ENCODE data around the gene OR6C74. TPM values are rescaled to one million over a fixed set of nuclear protein-coding genes. Genes with fewer than 3 reads are reported as not detected.

The OR6C74 gene
- total RNA-seq (2021): not detected in 2 replicates
- long read RNA-seq: 0 reads

GRCh38 chr12:55244309-55244708 is at the start of gene OR6C74:
OR6C74 (plus strand) TSS chr12:55244609; CDS start chr12:55247288, 2,679 bp downstream.
- Histone ChIP-seq H3K79me2 (ENCODE audit: insufficient read depth, low read length) (no peaks in the 10 kb centered on the region), H3K18ac (ENCODE audit: insufficient read length, low read depth, low read length) (no peak within 1 kb of the TSS), H2AK5ac (ENCODE audit: insufficient read length, low read length) (no peak within 1 kb of the TSS), H4K5ac (ENCODE audit: insufficient read length, low read depth, low read length) (no peak within 1 kb of the TSS), H3K27ac (ENCODE audit: insufficient read length, low read depth, low read length) (no peak within 1 kb of the TSS), H2BK15ac (ENCODE audit: low read depth, low read length) (no peak within 1 kb of the TSS), H2BK12ac (ENCODE audit: insufficient read length, low read depth, low read length) (no peak within 1 kb of the TSS), H3K23ac (ENCODE audit: insufficient read length, low read depth, low read length) (no peak within 1 kb of the TSS), H3K9me3 (ENCODE audit: control insufficient read depth, low read depth, low read length) (no peaks in the 10 kb centered on the region), H3K27me3 (ENCODE audit: insufficient read depth, low read length) (no peaks in the 10 kb centered on the region), H3K23me2 (ENCODE audit: insufficient read length, low read depth, low read length, poor library complexity, severe bottlenecking) (no peaks in the 10 kb centered on the region), H3K79me1 (ENCODE audit: insufficient read depth, low read depth, low read length, poor library complexity, severe bottlenecking) (no peaks in the 10 kb centered on the region), H2BK120ac (ENCODE audit: low read depth, low read length, poor library complexity, severe bottlenecking) (no peak within 1 kb of the TSS), H3K14ac (ENCODE audit: insufficient read depth, low read length) (no peak within 1 kb of the TSS), H2AFZ (ENCODE audit: low read length) (no peak within 1 kb of the TSS), H3T11ph (ENCODE audit: low read length) (no peak within 1 kb of the TSS), H2BK5ac (ENCODE audit: insufficient read length, low read length) (no peak within 1 kb of the TSS), H4K20me1 (ENCODE audit: control insufficient read depth, insufficient read depth, insufficient read length) (no peaks in the 10 kb centered on the region), H3K56ac (ENCODE audit: insufficient read length, low read depth, low read length) (no peak within 1 kb of the TSS), H4K91ac (ENCODE audit: insufficient read length, low read depth, low read length) (no peak within 1 kb of the TSS), H4K8ac (replicated peaks; ENCODE audit: insufficient read length, low read depth, low read length) (no peak within 1 kb of the TSS), H3K9ac (ENCODE audit: extremely low read depth, insufficient read length, low read length) (no peak within 1 kb of the TSS), H3K4ac (ENCODE audit: low read depth, low read length) (no peak within 1 kb of the TSS), H2BK20ac (ENCODE audit: low read depth, low read length, poor library complexity, severe bottlenecking) (no peak within 1 kb of the TSS), H3K4me2 (ENCODE audit: insufficient read depth, insufficient read length, low read length) (no peak within 1 kb of the TSS), H3K4me1 (ENCODE audit: insufficient read depth, low read length) (no peaks in the 10 kb centered on the region)
- no peak within 1 kb of the TSS for H3K4me3 Mint-ChIP-seq
- H3K9me3 Mint-ChIP-seq: peaks cover 0 to 4% of the 10 kb centered on the region in 2 experiments; a peak in 2 of 5 replicates
- no peak for DNase-seq
- no CpG with 5 or more reads among the region's 3 CpGs for WGBS (ENCODE audit: extremely low coverage, insufficient read length, low lambda C conversion rate)
- TF ChIP-seq CTCF (conservative IDR thresholded peaks at IDR 0.05): no peak
- no peaks in the 10 kb centered on the region for H3K4me1 Mint-ChIP-seq
- no peak within 1 kb of the TSS for H3K27ac Mint-ChIP-seq
- H3K36me3 Mint-ChIP-seq (ENCODE audit: insufficient read depth in 1 of 3, low read depth in 3 of 3): peaks cover 0 to 4% (median 0%) of the 10 kb centered on the region in 3 experiments; a peak in 1 of 7 replicates
- no peaks in the 10 kb centered on the region for H3K27me3 Mint-ChIP-seq (ENCODE audit: low read depth)

Data from H9 (cell line).